ENCODE measurements around the gene ATXN7L1. TPM values are rescaled to one million over a fixed set of nuclear protein-coding genes. Genes with fewer than 3 reads are reported as not detected.

The ATXN7L1 gene
- total and polyA plus RNA-seq, 3 experiments from 2014 or later, result 9.0 to 18.0 (median 9.7) TPM

DNA sequence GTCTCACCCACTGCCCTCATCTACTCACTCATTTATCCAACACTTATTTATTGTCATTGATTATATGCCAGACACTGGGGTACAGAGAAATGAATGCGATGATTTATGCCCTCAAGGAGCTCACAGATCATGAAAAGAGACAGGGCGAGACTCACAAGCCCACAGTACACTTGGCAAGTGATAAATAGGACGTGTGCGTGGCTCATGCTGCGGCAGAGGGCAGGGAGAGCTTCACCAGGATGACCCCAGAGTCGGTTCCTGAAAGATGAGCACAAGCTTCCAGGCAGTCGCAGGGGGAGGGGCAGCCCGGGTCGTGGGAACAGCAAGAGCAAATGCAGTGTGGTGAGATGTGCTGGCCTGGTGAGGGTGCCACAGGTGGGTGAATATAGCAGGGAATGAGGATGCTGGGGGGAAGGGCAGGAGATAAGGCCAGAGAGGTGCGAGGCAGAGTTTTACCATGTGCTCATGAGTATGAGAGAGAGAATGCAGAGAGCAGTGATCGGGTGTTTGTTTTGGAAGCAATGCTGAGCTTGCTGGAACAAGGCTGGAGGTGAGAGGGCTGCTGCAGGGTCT lies 70.9 kb downstream of the ATXN7L1 start:
- Histone ChIP-seq H3K36me3 (ENCODE audit: insufficient read depth, low read length) (no peaks in the 10 kb centered on the region), H3K9me3 (ENCODE audit: low read length) (no peaks in the 10 kb centered on the region), H3K4me3 (ENCODE audit: low read length) (no peak overlapping the region), H3K27ac (ENCODE audit: low read depth, low read length) (no peak overlapping the region), H3K4me1 (ENCODE audit: insufficient read depth, low read length) (peaks cover 51% of the 10 kb centered on the region), H3K27me3 (ENCODE audit: insufficient read depth, low read length, poor library complexity, severe bottlenecking) (no peaks in the 10 kb centered on the region)
- Mint-ChIP-seq H3K4me1 (peaks cover 58 to 76% (median 71%) of the 10 kb centered on the region in 3 donors), H3K27me3 (no peaks in the 10 kb centered on the region), H3K36me3 (peaks cover 0 to 3% (median 0%) of the 10 kb centered on the region in 3 donors), H3K9me3 (no peaks in the 10 kb centered on the region), H3K27ac (peak overlapping the region in 6 of 8 donors; percentile 56 to 90 (median 84)), H3K4me3 (peak overlapping the region in 3 of 7 donors; percentile 4 to 75 (median 15))
- no peak for DNase-seq
- ChIA-PET POLR2A (no interaction called here), CTCF (interaction anchor here (0.9 to 1.6 kb wide), 4 partner anchors 11 to 204 kb away, joined by 3 to 4 read pairs (median 3); no protein-coding TSS in a partner anchor)

DNA sequence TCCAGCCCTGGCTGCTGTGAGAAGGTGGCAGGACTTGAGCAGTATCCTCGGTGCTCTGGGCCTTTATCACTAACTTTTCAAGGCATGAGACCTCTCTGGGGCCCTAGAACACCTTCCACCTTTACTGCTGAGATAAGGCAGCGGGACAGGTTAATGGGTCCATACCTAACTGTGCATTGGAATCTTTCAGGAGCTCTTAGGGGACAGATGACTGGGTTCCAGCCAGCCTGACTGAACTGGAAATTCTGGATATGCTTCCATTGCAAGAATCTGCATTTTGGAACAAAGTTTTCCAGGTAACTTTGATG lies 73.0 kb downstream of the ATXN7L1 start:
- Histone ChIP-seq H3K9me3 (ENCODE audit: low read length) (no peaks in the 10 kb centered on the region), H3K36me3 (ENCODE audit: insufficient read depth, low read length) (no peaks in the 10 kb centered on the region), H3K27ac (ENCODE audit: low read depth, low read length) (no peak overlapping the region), H3K4me3 (ENCODE audit: low read length) (no peak overlapping the region), H3K27me3 (ENCODE audit: insufficient read depth, low read length, poor library complexity, severe bottlenecking) (no peaks in the 10 kb centered on the region), H3K4me1 (ENCODE audit: insufficient read depth, low read length) (peaks cover 35% of the 10 kb centered on the region)
- Mint-ChIP-seq H3K4me3 (no peak overlapping the region), H3K27ac (peak overlapping the region in 1 of 8 donors; percentile 3), H3K27me3 (no peaks in the 10 kb centered on the region), H3K4me1 (peaks cover 46 to 68% (median 62%) of the 10 kb centered on the region in 3 donors), H3K36me3 (peaks cover 0 to 2% (median 1%) of the 10 kb centered on the region in 3 donors), H3K9me3 (no peaks in the 10 kb centered on the region)
- ChIA-PET CTCF (interaction anchor here (0.9 to 1.3 kb wide), 2 partner anchors 22 to 45 kb away, joined by 3 read pairs; no protein-coding TSS in a partner anchor), POLR2A (no interaction called here)
- DNase-seq, result no peak

GRCh38 chr7:105802604-105803428 lies 73.6 kb downstream of the ATXN7L1 start:
- Mint-ChIP-seq H3K4me3 (no peak overlapping the region), H3K27ac (peak overlapping the region in 6 of 8 donors; percentile 29 to 68 (median 48)), H3K27me3 (no peaks in the 10 kb centered on the region), H3K9me3 (no peaks in the 10 kb centered on the region), H3K36me3 (peaks cover 0 to 4% (median 1%) of the 10 kb centered on the region in 3 donors), H3K4me1 (peaks cover 40 to 63% (median 57%) of the 10 kb centered on the region in 3 donors)
- H3K36me3 ChIP-seq (ENCODE audit: insufficient read depth, low read length), result no peaks in the 10 kb centered on the region
- ChIA-PET CTCF (no interaction called here), POLR2A (no interaction called here)
- H3K27me3 ChIP-seq (ENCODE audit: insufficient read depth, low read length, poor library complexity, severe bottlenecking), result no peaks in the 10 kb centered on the region
- no peak overlapping the region for H3K4me3 ChIP-seq (ENCODE audit: low read length)
- no peaks in the 10 kb centered on the region for H3K9me3 ChIP-seq (ENCODE audit: low read length)
- no peak overlapping the region for H3K27ac ChIP-seq (ENCODE audit: low read depth, low read length)
- no peak for DNase-seq
- peaks cover 30% of the 10 kb centered on the region for H3K4me1 ChIP-seq (ENCODE audit: insufficient read depth, low read length)

DNA sequence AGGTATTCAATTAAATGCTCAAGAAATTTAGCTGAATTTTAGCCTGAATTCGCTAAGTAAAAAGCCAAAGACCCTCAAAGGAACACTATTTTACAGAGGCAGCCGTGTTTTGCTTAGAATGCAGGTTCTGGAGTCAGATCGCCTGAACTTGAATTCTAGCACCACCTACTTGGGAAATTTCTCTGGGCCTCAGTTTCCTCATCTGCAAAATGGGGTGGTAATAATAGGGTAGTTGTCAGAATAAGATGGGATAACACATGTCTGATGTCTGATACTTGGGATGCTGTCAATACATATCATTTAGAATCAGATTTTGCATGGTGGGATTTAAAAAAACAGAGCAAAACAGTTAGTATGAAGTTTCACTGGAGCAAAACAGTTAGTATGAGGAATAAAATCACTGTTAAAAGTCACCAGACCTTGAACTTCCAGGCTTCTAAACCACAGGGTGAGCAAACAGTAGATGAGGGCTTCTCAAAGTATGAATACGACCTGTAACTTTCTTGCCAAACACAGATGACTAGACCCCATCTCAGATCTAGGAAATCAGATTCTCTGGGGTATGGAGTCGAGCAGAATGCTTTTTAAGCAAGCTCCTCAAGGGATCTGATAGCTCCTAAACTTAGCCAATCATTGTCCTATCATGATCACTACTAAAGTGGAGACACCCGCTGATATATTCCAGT lies 75.4 kb downstream of the ATXN7L1 start:
- Histone ChIP-seq H3K4me1 (ENCODE audit: insufficient read depth, low read length) (peaks cover 11% of the 10 kb centered on the region), H3K9me3 (ENCODE audit: low read length) (no peaks in the 10 kb centered on the region), H3K4me3 (ENCODE audit: low read length) (no peak overlapping the region), H3K27ac (ENCODE audit: low read depth, low read length) (no peak overlapping the region), H3K36me3 (ENCODE audit: insufficient read depth, low read length) (no peaks in the 10 kb centered on the region), H3K27me3 (ENCODE audit: insufficient read depth, low read length, poor library complexity, severe bottlenecking) (no peaks in the 10 kb centered on the region)
- CTCF ChIA-PET, result no interaction called here
- Mint-ChIP-seq H3K4me3 (no peak overlapping the region), H3K36me3 (peaks cover 0 to 7% (median 1%) of the 10 kb centered on the region in 3 donors), H3K27ac (peak overlapping the region in 3 of 8 donors; percentile 22 to 52 (median 24)), H3K9me3 (no peaks in the 10 kb centered on the region), H3K27me3 (no peaks in the 10 kb centered on the region), H3K4me1 (peaks cover 23 to 44% (median 38%) of the 10 kb centered on the region in 3 donors)
- POLR2A ChIA-PET, result interaction anchor here (0.7 kb wide), 1 partner anchor 905 kb away, joined by 4 read pairs; no protein-coding TSS in a partner anchor
- DNase-seq, result no peak

DNA sequence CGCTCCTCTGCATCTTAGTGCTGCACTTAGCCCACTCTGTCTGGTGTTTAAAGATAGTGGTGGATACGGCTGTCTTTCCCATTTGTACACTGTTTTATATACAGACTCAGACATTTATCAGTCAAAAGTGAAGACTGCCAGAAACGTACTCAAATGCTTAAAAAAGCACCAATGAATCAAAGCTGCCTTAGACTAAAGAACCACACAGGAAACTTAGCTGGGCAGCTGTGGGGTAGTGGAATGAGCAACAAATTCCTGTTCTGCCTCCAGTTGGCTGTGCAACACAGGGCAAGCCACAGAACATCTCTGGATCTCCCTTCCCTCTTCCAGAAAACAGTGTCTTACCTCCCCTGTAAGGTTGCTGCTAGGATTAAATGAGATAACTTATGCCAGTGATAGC lies 76.0 kb downstream of the ATXN7L1 start:
- Mint-ChIP-seq H3K4me3 (no peak overlapping the region), H3K27ac (peak overlapping the region in 3 of 8 donors; percentile 13 to 52 (median 41)), H3K4me1 (peaks cover 18 to 39% (median 33%) of the 10 kb centered on the region in 3 donors), H3K9me3 (no peaks in the 10 kb centered on the region), H3K36me3 (peaks cover 0 to 7% (median 1%) of the 10 kb centered on the region in 3 donors), H3K27me3 (no peaks in the 10 kb centered on the region)
- ChIA-PET POLR2A (no interaction called here), CTCF (no interaction called here)
- Histone ChIP-seq H3K9me3 (ENCODE audit: low read length) (no peaks in the 10 kb centered on the region), H3K4me3 (ENCODE audit: low read length) (no peak overlapping the region), H3K36me3 (ENCODE audit: insufficient read depth, low read length) (no peaks in the 10 kb centered on the region), H3K27ac (ENCODE audit: low read depth, low read length) (no peak overlapping the region), H3K27me3 (ENCODE audit: insufficient read depth, low read length, poor library complexity, severe bottlenecking) (no peaks in the 10 kb centered on the region), H3K4me1 (ENCODE audit: insufficient read depth, low read length) (peaks cover 11% of the 10 kb centered on the region)
- no peak for DNase-seq

DNA sequence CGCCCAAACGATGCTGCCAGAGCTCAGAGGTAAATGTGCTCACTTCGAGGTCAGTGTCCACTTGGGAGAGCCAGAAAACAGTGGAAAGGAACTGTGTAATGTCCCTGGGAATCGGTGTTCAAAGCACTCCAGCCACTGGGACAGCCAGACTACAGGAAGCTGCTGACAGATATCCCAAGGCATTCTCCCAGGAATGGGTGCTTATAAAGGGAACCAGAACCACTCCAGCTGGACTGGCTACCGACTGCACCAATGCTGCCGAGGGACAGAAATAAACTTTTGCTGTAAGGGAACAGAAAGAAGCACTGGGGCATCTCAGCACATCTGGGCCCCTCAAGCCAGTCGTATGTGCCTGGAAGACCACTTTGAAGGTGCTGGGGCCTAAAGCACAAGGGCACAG lies 76.7 kb downstream of the ATXN7L1 start:
- H3K4me3 ChIP-seq (ENCODE audit: low read length), result no peak overlapping the region
- CTCF ChIA-PET, result interaction anchor here (0.7 to 1.0 kb wide), 2 partner anchors 14 to 54 kb away, joined by 3 read pairs; no protein-coding TSS in a partner anchor
- POLR2A ChIA-PET, result no interaction called here
- H3K9me3 ChIP-seq (ENCODE audit: low read length), result no peaks in the 10 kb centered on the region
- Mint-ChIP-seq H3K9me3 (no peaks in the 10 kb centered on the region), H3K36me3 (peaks cover 0 to 7% (median 1%) of the 10 kb centered on the region in 3 donors), H3K4me1 (peaks cover 16 to 31% (median 25%) of the 10 kb centered on the region in 3 donors), H3K27ac (peak overlapping the region in 3 of 8 donors; percentile 23 to 82 (median 75)), H3K27me3 (no peaks in the 10 kb centered on the region), H3K4me3 (peak overlapping the region in 1 of 7 donors; percentile 49)
- H3K4me1 ChIP-seq (ENCODE audit: insufficient read depth, low read length), result peaks cover 11% of the 10 kb centered on the region
- H3K27ac ChIP-seq (ENCODE audit: low read depth, low read length), result no peak overlapping the region
- no peak for DNase-seq
- H3K36me3 ChIP-seq (ENCODE audit: insufficient read depth, low read length), result no peaks in the 10 kb centered on the region
- no peaks in the 10 kb centered on the region for H3K27me3 ChIP-seq (ENCODE audit: insufficient read depth, low read length, poor library complexity, severe bottlenecking)

DNA sequence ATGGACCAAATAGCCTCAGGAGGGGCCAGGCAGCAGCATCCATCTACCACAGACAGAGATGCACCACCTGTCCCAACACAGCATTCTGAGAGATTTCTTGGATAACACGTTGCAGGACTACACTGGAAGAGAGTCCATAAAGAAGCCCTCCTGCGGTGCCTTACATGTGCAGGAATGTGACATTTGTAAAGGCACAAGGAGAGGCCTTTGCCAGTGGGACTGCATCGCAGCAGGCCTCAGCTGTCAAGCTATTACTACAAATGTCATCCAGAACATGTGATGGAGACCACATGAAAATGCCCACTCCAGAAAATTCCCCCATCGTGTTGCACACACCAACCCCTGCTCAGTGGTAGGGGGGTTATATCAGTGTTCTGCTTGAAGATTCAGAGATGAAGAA lies 77.4 kb downstream of the ATXN7L1 start:
- Histone ChIP-seq H3K9me3 (ENCODE audit: low read length) (no peaks in the 10 kb centered on the region), H3K27me3 (ENCODE audit: insufficient read depth, low read length, poor library complexity, severe bottlenecking) (no peaks in the 10 kb centered on the region), H3K27ac (ENCODE audit: low read depth, low read length) (no peak overlapping the region), H3K36me3 (ENCODE audit: insufficient read depth, low read length) (no peaks in the 10 kb centered on the region), H3K4me3 (ENCODE audit: low read length) (no peak overlapping the region), H3K4me1 (ENCODE audit: insufficient read depth, low read length) (peaks cover 11% of the 10 kb centered on the region)
- POLR2A ChIA-PET, result no interaction called here
- Mint-ChIP-seq H3K36me3 (peaks cover 0 to 7% (median 1%) of the 10 kb centered on the region in 3 donors), H3K27me3 (no peaks in the 10 kb centered on the region), H3K27ac (peak overlapping the region in 1 of 8 donors; percentile 23), H3K4me3 (no peak overlapping the region), H3K4me1 (peaks cover 16 to 32% (median 25%) of the 10 kb centered on the region in 3 donors), H3K9me3 (no peaks in the 10 kb centered on the region)
- peak in 1 of 5 donors; percentile 22 for DNase-seq
- CTCF ChIA-PET, result interaction anchor here (1.0 kb wide), 1 partner anchor 54 kb away, joined by 3 read pairs; no protein-coding TSS in a partner anchor
